HG03457 (cell line): ENCODE measurements around the gene PRDM16.

Source experiments
- ATAC-seq: cut with Tn5 transposase; IDR thresholded peaks from one replicate; pipeline ENCODE4 v1.9.1; 2021; ENCODE audit warnings: moderate number of reproducible peaks; ENCODE audit not compliant: unreplicated experiment

PRDM16 gene

GRCh38 chr1:3174487-3175247 is 105.7 kb downstream of the PRDM16 start:
- no peak for ATAC-seq

- ATAC-seq = no peak
Observed at GRCh38 chr1:3175486-3175885, 106.5 kb downstream of the PRDM16 start.

GRCh38 chr1:3176028-3176427 is 107.0 kb downstream of the PRDM16 start:
- no peak for ATAC-seq

GRCh38 chr1:3176820-3177219 is 107.8 kb downstream of the PRDM16 start:
- no peak for ATAC-seq

- ATAC-seq = no peak
Observed at GRCh38 chr1:3178279-3178678, 109.3 kb downstream of the PRDM16 start.

GRCh38 chr1:3179471-3179870 is 110.5 kb downstream of the PRDM16 start:
- ATAC-seq = no peak

GRCh38 chr1:3180915-3181314 is 111.9 kb downstream of the PRDM16 start:
- ATAC-seq = no peak

- ATAC-seq = no peak
Observed at GRCh38 chr1:3181956-3182355, 113.0 kb downstream of the PRDM16 start.

- no peak for ATAC-seq
Observed at GRCh38 chr1:3183411-3183810, 114.4 kb downstream of the PRDM16 start.

GRCh38 chr1:3183813-3184212 is 114.8 kb downstream of the PRDM16 start:
- ATAC-seq = no peak

GRCh38 chr1:3184666-3185065 is 115.7 kb downstream of the PRDM16 start:
- ATAC-seq = no peak

- no peak for ATAC-seq
Observed at GRCh38 chr1:3185896-3186525, 117.0 kb downstream of the PRDM16 start.

- ATAC-seq = no peak
Observed at GRCh38 chr1:3186526-3186921, 117.5 kb downstream of the PRDM16 start.

GRCh38 chr1:3187415-3188149 is 118.6 kb downstream of the PRDM16 start:
- ATAC-seq = no peak

GRCh38 chr1:3188150-3188971 is 119.4 kb downstream of the PRDM16 start:
- no peak for ATAC-seq

GRCh38 chr1:3190256-3191041 is 121.4 kb downstream of the PRDM16 start:
- no peak for ATAC-seq

- no peak for ATAC-seq
Observed at GRCh38 chr1:3192361-3192760, 123.4 kb downstream of the PRDM16 start.

GRCh38 chr1:3192825-3193224 is 123.8 kb downstream of the PRDM16 start:
- no peak for ATAC-seq

GRCh38 chr1:3193811-3194210 is 124.8 kb downstream of the PRDM16 start:
- no peak for ATAC-seq

- ATAC-seq = no peak
Observed at GRCh38 chr1:3194760-3195479, 125.9 kb downstream of the PRDM16 start.
